KMS-11 (cell line): ENCODE data around the gene ACP7.

Source experiments
- H2AFZ ChIP-seq: fragments of 200-600 bp; sonication (generic); 2 replicates; pipeline ENCODE4 v1.6.1; 2016; ENCODE audit warnings: antibody characterized with exemption, mixed run types, low read depth
- H3K27ac ChIP-seq: fragments of 200-600 bp; sonication (generic); 2 replicates; pipeline ENCODE4 v1.6.1; 2016; ENCODE audit warnings: mild to moderate bottlenecking, mixed run types
- H3K27me3 ChIP-seq: fragments of 200-600 bp; sonication (generic); 2 replicates; pipeline ENCODE4 v1.6.1; 2017; ENCODE audit warnings: mild to moderate bottlenecking, low read depth, mixed run types, moderate library complexity; ENCODE audit not compliant: insufficient read depth
- H3K36me3 ChIP-seq: fragments of 200-600 bp; sonication (generic); 2 replicates; pipeline ENCODE4 v1.6.1; 2017; ENCODE audit warnings: mild to moderate bottlenecking, mixed run types; ENCODE audit not compliant: insufficient read depth
- H3K4me1 ChIP-seq: fragments of 200-600 bp; sonication (generic); 2 replicates; pipeline ENCODE4 v1.6.1; 2016; ENCODE audit warnings: mild to moderate bottlenecking, low read depth, mixed run types; ENCODE audit not compliant: poor library complexity, severe bottlenecking
- H3K4me2 ChIP-seq: fragments of 200-600 bp; sonication (generic); 2 replicates; pipeline ENCODE4 v1.7.0; 2016; ENCODE audit warnings: mild to moderate bottlenecking, mixed run types
- H3K4me3 ChIP-seq: fragments of 200-600 bp; sonication (generic); IDR thresholded peaks from 2 replicates; pipeline ENCODE4 v1.6.1; 2017; ENCODE audit warnings: low read depth, low read length, mixed read lengths; ENCODE audit not compliant: insufficient read depth
- H3K79me2 ChIP-seq: fragments of 200-600 bp; sonication (generic); 2 replicates; pipeline ENCODE4 v1.6.1; 2016; ENCODE audit warnings: low read depth, mixed run types; ENCODE audit not compliant: insufficient read depth
- H3K9ac ChIP-seq: fragments of 200-600 bp; sonication (generic); 2 replicates; pipeline ENCODE4 v1.6.1; 2016; ENCODE audit warnings: mild to moderate bottlenecking, mixed run types
- H4K20me1 ChIP-seq: fragments of 200-600 bp; sonication (generic); 2 replicates; pipeline ENCODE4 v1.6.1; 2016; ENCODE audit warnings: mild to moderate bottlenecking, mixed run types; ENCODE audit not compliant: insufficient read depth
- CTCF ChIP-seq: fragments of 200-600 bp; sonication (generic); conservative IDR thresholded peaks from 2 replicates; pipeline ENCODE4 v1.6.1; 2017; ENCODE audit warnings: low read depth, mild to moderate bottlenecking, antibody characterized with exemption, low read length, moderate library complexity, mixed read lengths

ACP7 gene

GRCh38 chr19:39109641-39110040 lies 25.5 kb downstream of the ACP7 start:
- no peak overlapping the region for H2AFZ ChIP-seq
- no peak overlapping the region for H3K27ac ChIP-seq
- H3K9ac ChIP-seq = no peak overlapping the region
- no peaks in the 10 kb centered on the region for H3K79me2 ChIP-seq
- no peaks in the 10 kb centered on the region for H3K36me3 ChIP-seq
- TF ChIP-seq CTCF = no peak
- no peak overlapping the region for H3K4me3 ChIP-seq
- H4K20me1 ChIP-seq = no peaks in the 10 kb centered on the region
- H3K4me1 ChIP-seq = no peaks in the 10 kb centered on the region
- no peaks in the 10 kb centered on the region; the same call in 1 of the 2 replicates for H3K27me3 ChIP-seq
- H3K4me2 ChIP-seq = no peak overlapping the region

GRCh38 chr19:39110263-39110967 lies 26.2 kb downstream of the ACP7 start:
- Histone ChIP-seq H3K27me3 (no peaks in the 10 kb centered on the region), H3K4me2 (no peak overlapping the region), H3K36me3 (no peaks in the 10 kb centered on the region), H3K4me1 (no peaks in the 10 kb centered on the region), H3K79me2 (no peaks in the 10 kb centered on the region), H3K27ac (no peak overlapping the region), H3K9ac (no peak overlapping the region), H3K4me3 (no peak overlapping the region), H2AFZ (no peak overlapping the region), H4K20me1 (no peaks in the 10 kb centered on the region)
- TF ChIP-seq CTCF = peak; percentile 90

- no peak overlapping the region for H2AFZ ChIP-seq
- no peaks in the 10 kb centered on the region for H3K79me2 ChIP-seq
- no peak overlapping the region for H3K4me3 ChIP-seq
- no peak for TF ChIP-seq CTCF
- H3K9ac ChIP-seq = no peak overlapping the region
- no peaks in the 10 kb centered on the region for H4K20me1 ChIP-seq
- no peaks in the 10 kb centered on the region for H3K4me1 ChIP-seq
- H3K27me3 ChIP-seq = no peaks in the 10 kb centered on the region
- H3K36me3 ChIP-seq = no peaks in the 10 kb centered on the region
- no peak overlapping the region for H3K4me2 ChIP-seq
- no peak overlapping the region for H3K27ac ChIP-seq
Observed at GRCh38 chr19:39111593-39112199, 27.5 kb downstream of the ACP7 start.

GRCh38 chr19:39112338-39112890 lies 28.2 kb downstream of the ACP7 start:
- no peak overlapping the region for H3K9ac ChIP-seq
- no peak for TF ChIP-seq CTCF
- no peaks in the 10 kb centered on the region for H3K27me3 ChIP-seq
- no peak overlapping the region for H3K4me2 ChIP-seq
- H3K79me2 ChIP-seq = no peaks in the 10 kb centered on the region
- H3K27ac ChIP-seq = no peak overlapping the region
- no peaks in the 10 kb centered on the region for H4K20me1 ChIP-seq
- no peak overlapping the region for H3K4me3 ChIP-seq
- no peaks in the 10 kb centered on the region for H3K36me3 ChIP-seq
- no peaks in the 10 kb centered on the region for H3K4me1 ChIP-seq
- no peak overlapping the region for H2AFZ ChIP-seq
